NOMO-1 treated with dmso at 0.1 percent for 144 hours (cell line): ENCODE measurements around the gene QSER1.
"Not testable (repeated sequence)": the region's sequence is repeated elsewhere in the genome, so short reads cannot be mapped to it uniquely, and the experiment has no call there.

Experiments used
- DNase-seq: peaks from one replicate; lab custom pipeline; 2025; ENCODE audit not compliant: unreplicated experiment; lab: John Stamatoyannopoulos, UW

QSER1 gene

GRCh38 chr11:32932196-32932595, 39.6 kb downstream of the QSER1 start:
- DNase-seq: no peak

- DNase-seq: no peak
Measured at GRCh38 chr11:32935462-32936029, 42.9 kb downstream of the QSER1 start.

GRCh38 chr11:32936178-32936577, 43.6 kb downstream of the QSER1 start:
- not testable (repeated sequence) for DNase-seq

- DNase-seq: not testable (repeated sequence)
Measured at GRCh38 chr11:32937283-32937682, 44.7 kb downstream of the QSER1 start.

DNA sequence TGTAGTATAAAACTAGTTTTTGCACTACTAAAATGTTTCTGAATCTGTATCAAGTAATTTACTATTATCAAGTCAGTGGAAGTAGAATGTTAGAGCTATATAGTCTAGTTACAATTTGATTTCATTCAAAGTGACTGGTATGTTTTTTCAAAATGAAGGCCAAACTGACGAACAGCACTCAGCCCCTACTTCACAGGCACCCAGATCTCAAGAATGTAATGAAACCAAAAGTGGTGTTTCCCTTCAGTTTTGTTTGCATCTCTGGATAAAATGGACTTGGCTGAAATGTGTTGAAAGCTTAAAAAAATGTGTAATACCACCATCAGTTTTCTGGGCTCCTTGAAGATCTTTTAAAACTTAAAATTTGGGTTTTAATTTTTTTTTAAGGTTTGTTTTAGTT, 46.4 kb downstream of the QSER1 start:
- no peak for DNase-seq

DNA sequence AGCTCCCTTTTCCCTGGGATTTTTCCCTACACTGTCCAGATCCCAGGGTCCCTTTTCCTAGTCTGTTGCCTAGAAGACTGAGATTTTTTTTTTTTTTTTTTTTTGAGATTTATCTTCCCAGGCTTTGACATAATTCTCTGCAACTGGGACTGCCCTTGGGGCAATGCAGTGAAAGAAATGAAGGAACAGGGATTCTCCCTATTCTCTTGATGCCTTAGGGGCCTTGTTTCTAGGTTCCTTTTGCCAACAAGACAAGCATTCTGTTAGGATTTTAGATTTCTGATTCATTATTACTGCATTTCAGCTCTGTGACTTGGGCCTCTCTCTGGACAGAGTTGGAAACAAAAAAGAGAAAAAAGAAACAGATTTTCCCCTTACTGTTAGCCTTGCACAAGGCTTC, 47.3 kb downstream of the QSER1 start:
- DNase-seq: no peak

GRCh38 chr11:32940865-32941264, 48.3 kb downstream of the QSER1 start:
- no peak for DNase-seq

- no peak for DNase-seq
Measured at GRCh38 chr11:32947978-32948377, 55.4 kb downstream of the QSER1 start.

- DNase-seq: no peak
Measured at GRCh38 chr11:32949739-32950138, 57.1 kb downstream of the QSER1 start.

- no peak for DNase-seq
Measured at GRCh38 chr11:32952421-32952820, 59.8 kb downstream of the QSER1 start.

DNA sequence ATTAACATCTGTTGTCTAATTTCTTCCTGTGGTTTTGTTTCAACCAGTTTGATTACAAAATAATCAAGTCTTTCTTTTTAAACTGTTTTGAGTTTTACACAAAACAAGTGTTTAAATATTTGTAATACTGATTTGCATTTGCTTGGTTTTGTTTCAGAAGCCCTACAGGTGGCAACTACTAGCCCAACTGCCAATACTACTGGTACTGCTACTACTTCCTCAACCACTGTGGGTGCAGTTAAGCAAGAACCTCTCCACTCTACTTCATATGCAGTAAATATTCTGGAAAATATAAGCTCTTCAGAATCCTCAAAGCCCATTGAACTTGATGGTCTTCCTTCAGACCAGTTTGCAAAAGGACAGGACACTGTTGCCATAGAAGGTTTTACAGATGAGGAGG, 61.1 kb downstream of the QSER1 start:
- no peak for DNase-seq

- no peak for DNase-seq
Measured at GRCh38 chr11:32960553-32961164, 68.0 kb downstream of the QSER1 start.

DNA sequence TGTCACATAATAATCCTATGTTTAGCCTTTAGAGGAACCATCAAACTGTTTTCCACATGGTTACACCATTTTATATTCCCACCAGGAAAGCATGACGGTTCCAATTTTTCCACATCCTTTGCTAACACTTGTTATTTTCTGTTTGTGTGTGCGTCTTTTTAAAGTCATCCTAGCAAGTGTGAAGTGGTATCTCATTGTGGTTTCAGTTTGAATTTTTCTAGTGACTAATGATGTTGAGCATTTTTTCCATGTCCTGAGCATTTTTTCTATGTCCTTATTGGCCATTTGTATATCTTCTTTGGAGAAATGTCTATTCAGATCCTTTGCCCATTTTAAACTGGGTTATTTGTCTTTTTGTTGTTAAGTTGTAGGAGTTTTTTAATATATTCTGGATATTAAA, 69.4 kb downstream of the QSER1 start:
- no peak for DNase-seq

GRCh38 chr11:32963721-32964120, 71.1 kb downstream of the QSER1 start:
- no peak for DNase-seq

GRCh38 chr11:32968541-32968940, 75.9 kb downstream of the QSER1 start:
- DNase-seq: no peak

DNA sequence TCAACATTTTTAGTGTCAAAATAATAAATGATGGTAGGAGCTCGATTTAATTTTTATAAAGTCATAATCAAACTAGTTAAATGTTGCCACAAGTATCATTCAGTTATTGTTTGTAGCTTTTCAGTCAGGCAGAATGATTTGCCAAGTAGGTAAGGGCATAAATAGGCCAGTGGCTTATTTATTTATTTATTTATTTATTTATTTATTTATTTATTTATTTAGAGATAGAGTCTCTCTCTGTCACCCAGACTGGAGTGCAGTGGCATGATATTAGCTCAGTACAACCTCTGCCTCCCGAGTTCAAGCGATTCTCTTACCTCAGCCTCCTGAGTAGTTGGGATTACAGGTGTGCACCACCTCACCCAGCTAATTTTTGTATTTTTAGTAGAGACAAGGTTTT, 79.6 kb downstream of the QSER1 start:
- DNase-seq: not testable (repeated sequence)

DNA sequence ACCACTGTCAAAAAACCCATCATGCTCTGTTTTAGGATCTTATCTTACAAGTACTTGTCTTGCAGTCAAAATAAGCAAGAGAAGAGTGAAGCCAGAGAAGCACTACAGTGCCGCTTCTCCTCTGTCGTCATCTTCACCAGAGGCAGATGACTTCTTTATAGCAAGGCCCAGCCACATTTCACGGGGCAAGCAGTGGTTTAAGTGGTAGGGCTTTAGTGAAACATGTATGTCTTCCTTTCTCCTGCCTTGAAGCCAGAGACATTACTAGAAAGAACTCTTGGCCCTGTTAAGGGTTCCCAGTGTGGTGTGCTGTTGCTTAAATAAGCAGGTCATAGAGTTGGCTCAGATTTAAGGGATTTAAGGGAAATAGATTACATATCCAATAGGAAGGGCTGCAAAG, 80.2 kb downstream of the QSER1 start:
- no peak for DNase-seq

DNA sequence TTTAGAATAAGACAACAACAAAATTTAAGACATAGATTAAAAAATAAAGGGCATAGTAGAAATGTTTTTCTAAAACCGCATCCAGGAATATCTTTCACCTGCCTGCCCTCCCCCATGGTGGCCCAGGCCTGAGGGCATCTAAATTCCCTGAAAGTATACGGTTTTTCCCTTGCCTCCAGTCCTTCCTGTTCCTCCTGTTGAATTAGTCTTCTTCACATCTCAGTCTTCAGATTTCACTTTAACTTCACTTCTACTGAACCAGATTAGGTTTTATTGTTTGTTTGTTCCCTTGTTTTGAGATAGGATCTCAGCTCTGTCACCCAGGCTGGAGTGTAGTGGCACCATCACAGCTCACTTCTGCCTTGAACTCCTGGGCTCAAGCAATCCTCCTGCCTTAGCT, 90.0 kb downstream of the QSER1 start:
- DNase-seq: no peak

- no peak for DNase-seq
Measured at GRCh38 chr11:32983506-32983905, 90.9 kb downstream of the QSER1 start.

- no peak for DNase-seq
Measured at GRCh38 chr11:32985600-32985999, 93.0 kb downstream of the QSER1 start.

GRCh38 chr11:32987851-32988250, 95.2 kb downstream of the QSER1 start:
- no peak for DNase-seq

DNA sequence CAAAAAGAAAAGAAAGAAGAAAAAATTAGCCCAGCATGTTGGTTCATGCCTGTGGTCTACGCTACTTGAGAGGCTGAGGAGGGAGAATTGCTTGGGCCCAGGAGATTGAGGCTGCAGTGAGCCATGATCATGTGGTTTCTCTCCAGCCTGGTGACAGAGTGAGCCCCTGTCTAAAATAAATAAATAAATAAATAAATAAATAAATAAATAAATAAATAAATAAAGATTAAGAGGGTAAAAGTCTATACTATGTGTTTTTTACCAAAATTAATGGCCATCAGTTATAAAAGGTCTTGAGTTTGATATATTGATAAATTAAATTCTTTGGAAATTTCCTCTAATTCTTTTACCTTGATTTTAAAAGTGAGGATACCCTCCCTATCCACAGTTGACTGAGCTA, 97.9 kb downstream of the QSER1 start:
- no peak for DNase-seq

GRCh38 chr11:32991427-32991826, 98.8 kb downstream of the QSER1 start:
- no peak for DNase-seq
